AG10803 (cell line): ENCODE results near the gene DIAPH2.

Source experiments
- DNase-seq: peaks from one replicate; pipeline ENCODE4 v3.0.0; 2010; ENCODE audit warnings: low read depth
- H3K4me3 ChIP-seq: 2 replicates; pipeline ENCODE4 v1.5.1; 2011; ENCODE audit warnings: mild to moderate bottlenecking, low read length, control low read depth
- CTCF ChIP-seq: conservative IDR thresholded peaks from 2 replicates; pipeline ENCODE4 v1.5.1; 2011; ENCODE audit warnings: mild to moderate bottlenecking, low read length, control low read depth, inconsistent platforms

The DIAPH2 gene

GRCh38 chrX:97159916-97160800 is 475.5 kb downstream of the DIAPH2 start:
- no peak overlapping the region for H3K4me3 ChIP-seq
- no peak for TF ChIP-seq CTCF

GRCh38 chrX:97167333-97167732 is 482.7 kb downstream of the DIAPH2 start:
- DNase-seq, result no peak
- H3K4me3 ChIP-seq, result no peak overlapping the region
- TF ChIP-seq CTCF, result no peak

More at GRCh38 chrX:97159916-97160800, 475.5 kb downstream of the DIAPH2 start:
- DNase-seq, result no peak

GRCh38 chrX:97168646-97169045 is 484.0 kb downstream of the DIAPH2 start:
- no peak for DNase-seq
- no peak overlapping the region for H3K4me3 ChIP-seq
- no peak for TF ChIP-seq CTCF

DNA sequence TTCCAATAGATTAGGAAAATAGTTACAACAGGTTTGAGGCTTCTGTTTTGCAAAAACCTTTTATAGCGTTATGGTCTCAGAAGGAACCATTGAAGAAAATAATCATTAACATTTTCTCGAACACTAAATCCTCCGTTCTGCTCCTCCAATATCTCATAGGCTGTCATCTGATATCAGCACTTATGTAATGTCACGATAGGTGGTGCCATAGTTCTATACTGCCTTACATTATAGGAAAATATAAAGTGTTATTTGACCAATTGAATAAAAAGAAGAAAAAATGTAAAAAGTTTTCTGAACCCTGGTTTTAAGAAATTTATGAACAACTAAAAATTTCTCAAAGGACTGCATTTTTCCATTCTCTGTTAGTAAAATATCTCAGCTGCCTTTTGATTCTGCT is 490.5 kb downstream of the DIAPH2 start:
- no peak overlapping the region for H3K4me3 ChIP-seq
- no peak for TF ChIP-seq CTCF
- no peak for DNase-seq

DNA sequence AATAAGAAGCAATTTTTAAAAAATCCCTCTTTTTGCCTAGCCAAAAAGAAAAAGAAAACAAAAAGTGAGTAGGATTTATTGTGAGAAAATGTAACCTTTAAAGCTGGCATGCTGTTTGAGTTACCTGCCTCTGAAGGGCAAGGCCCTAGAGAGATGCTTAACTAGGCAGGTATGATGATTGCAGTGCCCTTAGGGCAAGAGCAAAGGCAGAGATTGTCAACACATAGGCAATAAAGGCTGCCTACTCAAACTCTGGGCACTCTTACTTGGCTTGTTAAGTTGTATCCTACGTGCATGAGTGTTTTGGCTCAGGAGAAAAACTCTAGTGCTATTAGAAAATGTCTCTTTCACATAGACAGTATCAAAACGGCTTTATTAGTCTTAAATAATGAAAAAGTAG is 505.0 kb downstream of the DIAPH2 start:
- no peak for TF ChIP-seq CTCF
- no peak overlapping the region for H3K4me3 ChIP-seq
- DNase-seq, result no peak

DNA sequence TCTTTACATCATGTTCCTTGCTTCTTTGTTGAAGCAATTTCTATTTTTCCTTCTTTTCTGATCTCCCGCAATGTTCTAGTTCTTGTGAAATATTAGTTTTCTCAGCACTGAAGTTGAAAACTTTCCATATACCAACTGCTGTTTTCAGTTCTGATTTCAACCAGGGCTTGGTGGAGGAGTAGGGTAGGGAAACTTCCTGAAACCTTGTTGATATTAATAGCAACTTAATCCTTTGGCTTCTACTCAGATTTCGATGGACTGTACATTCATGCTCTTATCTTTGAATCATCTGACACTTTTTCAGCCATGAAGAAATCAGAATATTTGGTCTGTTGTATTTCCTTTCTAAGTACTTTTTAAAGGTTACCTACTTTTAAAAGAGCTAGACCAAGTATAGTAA is 514.9 kb downstream of the DIAPH2 start:
- no peak for TF ChIP-seq CTCF
- DNase-seq, result no peak
- H3K4me3 ChIP-seq, result no peak overlapping the region

- H3K4me3 ChIP-seq, result no peak overlapping the region
- no peak for DNase-seq
- no peak for TF ChIP-seq CTCF
Observed at GRCh38 chrX:97200454-97200853, 515.8 kb downstream of the DIAPH2 start.
